GM03348 (cell line): ENCODE data around the gene WWOX.

Experiments used
- DNase-seq: peaks from one replicate; pipeline ENCODE4 v3.0.0; 2012; ENCODE audit warnings: low spot score

The WWOX gene

DNA sequence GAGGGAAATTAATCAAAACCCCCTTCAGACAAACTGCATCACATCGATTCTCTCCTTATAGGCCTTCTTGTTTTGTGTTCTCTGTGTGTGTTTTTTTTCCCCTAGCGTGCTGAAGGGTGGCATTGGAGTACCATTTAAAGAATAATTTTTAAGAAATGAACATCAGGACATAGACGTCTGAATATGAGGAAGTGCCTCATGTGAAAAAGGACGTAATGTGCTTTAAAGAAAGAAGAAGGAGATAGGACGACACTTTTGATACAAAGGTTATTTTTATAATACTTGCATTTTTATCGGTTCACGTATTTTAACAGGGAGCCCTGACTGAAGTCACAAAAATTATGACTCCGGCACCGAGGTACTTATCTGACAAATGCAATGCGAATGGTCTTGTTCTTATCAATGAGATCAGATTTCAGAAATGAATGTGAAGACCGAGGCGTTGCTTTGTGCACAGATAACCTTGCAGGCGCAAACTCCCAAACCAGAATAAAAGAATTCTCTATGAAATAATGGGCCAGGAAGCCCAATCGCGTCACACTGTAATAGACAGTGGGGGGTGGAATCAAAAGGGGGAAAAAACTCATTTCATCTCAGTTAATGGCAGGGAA lies 894.8 kb downstream of the WWOX start:
- DNase-seq = no peak

DNA sequence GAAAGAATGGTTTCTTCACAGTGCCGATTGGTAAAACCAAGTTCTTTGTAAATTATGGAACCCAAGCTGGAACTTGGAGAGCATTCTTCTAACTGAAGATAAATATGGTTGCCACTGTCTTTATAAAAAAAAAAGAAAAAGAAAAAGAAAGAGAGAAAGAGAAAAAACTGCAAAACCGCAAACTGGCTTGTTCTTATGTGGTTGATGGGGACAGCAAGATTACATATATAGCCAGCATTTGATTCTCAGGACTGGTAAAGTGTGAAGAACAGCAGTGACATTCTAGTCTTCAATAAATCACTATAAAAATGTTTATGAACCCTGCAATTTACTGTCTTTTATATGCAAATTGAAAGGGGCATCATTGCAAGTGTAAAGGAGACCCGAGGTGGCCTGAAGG lies 896.0 kb downstream of the WWOX start:
- DNase-seq = no peak

DNA sequence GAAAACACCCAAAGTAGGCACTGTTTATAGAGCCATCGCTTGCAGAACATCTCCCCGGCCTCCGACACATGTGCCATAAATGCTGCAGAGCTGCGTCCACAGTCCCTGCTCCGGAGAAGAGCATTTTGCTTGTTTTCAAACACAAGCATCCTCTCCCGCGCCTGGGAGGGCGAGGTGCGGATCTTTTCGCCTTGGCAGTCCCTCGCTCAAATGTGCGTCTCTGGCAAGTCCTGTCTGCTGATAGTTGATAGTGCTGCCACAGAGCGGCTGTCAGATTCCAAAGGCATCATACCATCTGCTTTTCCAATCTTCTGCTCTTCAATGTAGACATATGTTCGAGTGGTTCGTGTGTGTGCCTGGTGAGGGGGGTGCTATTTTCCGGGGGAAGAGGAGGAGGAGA lies 897.3 kb downstream of the WWOX start:
- no peak for DNase-seq

GRCh38 chr16:78998879-78999278 lies 899.4 kb downstream of the WWOX start:
- DNase-seq = no peak

DNA sequence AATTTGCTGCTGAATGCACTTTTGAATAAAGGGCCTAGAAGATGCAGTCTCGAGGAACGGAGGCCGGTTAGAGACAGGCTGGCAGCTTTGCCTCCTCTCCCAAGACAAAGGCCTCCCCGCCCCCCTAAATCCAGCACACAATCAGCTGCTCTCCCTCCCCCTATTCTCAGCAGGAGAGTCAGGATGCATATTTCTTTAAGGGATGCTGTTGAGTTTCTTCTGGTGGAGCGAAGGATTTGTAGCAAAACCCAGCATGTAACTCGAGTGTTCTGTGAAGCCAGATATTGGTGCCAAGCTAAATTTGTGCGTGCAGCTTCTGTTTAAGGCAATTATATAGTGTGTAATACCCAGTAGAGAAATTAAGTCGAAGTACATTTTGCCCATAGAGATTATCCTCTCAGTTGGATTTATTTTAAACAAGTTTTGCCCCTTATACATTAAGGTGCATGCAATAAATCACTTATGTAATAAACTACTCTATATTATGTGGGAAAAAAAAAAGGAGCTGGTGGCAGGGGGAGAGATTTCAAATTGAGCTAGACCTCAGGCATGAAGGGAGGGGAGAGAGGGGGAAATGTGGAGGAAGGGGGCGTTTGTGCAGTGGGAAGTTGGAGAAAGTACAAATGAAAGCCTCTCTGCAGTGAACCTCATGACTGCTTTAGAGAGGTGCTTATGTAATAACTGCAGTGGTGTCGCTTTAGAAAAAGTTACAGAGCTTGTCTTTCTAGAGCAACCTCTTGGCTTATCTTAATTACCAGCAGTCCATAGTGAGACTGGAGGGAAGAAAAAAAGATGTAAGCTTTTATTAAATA lies 901.9 kb downstream of the WWOX start:
- no peak for DNase-seq

GRCh38 chr16:79003026-79003609 lies 903.7 kb downstream of the WWOX start:
- no peak for DNase-seq

- no peak for DNase-seq
These were observed 904.9 kb downstream of the WWOX start for GRCh38 chr16:79004309-79004708.

- no peak for DNase-seq
These were observed 905.6 kb downstream of the WWOX start for GRCh38 chr16:79005096-79005495.

DNA sequence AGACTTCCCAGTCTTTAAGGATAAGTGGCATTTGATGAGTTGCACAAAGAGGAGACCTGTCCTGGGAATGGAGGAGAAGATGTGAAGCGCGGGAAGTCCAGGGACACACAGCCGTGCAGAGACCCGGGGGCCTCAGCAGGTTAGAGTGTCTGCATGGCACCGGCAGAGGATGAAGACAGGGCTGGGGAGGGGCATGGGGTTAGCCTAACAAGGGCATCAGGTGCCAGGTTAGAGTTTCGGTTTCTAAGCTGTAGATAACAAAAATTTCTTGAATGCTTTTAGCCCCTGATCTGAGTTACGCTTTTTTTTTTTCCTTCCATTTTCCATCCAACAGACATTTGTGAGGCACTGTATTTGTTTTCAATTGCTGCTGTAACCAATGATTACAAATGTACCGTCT lies 906.8 kb downstream of the WWOX start:
- DNase-seq = no peak

GRCh38 chr16:79006765-79007164 lies 907.3 kb downstream of the WWOX start:
- no peak for DNase-seq

GRCh38 chr16:79007614-79008013 lies 908.2 kb downstream of the WWOX start:
- no peak for DNase-seq

DNA sequence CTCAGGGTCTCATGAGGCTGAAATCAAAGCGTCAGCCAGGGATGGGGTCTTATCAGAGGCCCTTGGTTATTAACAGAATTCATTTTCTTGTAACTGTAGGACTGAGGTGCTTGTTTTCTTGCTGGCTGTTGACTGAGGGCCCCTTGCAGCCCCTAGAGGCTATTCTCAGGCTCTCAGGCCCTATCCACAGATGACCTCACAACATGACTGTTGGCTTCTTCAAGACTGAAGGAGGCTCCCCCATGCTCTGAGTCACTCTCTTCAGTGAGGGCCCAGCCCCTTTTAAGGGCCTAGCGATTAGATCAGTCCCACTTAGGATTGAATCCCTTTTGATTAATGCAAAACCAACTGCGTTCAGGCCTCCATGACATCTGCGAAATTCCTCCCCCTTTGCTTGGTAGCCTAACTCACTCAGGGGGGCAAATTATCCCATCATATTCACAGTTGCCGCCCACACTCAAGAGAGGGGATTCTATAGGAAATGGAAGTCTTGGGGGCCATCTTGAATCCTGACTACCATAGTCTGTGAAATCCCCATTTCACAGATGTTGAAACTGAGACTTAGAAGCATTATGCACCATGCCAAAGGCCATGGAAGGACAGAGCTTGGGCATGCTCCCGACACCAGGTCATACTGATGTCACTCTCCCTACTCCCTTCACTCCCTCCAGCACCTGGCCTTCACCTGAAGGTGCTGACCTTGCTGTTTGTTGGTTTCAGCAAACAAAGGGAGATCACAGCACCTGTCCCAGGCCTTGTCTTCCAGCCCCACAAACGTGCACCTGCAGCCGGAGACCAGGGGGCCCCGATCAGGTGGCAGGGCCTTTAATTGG lies 908.8 kb downstream of the WWOX start:
- DNase-seq = no peak

DNA sequence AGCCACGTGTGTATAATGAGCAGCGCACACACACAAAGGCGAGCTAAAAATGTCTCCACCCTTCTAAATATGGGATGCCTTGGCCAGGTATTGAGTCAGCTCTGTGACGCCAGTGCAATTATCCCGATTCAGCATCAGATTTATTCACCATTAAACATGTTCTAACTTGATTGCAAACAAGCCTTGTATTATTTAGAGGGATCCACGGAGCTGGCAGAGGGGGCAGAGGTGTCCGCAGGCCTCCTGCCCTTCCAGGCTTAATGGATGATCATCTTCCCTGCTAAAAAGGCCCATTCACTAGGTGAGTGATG lies 909.4 kb downstream of the WWOX start:
- no peak for DNase-seq

- DNase-seq = no peak
These were observed 910.4 kb downstream of the WWOX start for GRCh38 chr16:79009896-79010295.

- DNase-seq = no peak
These were observed 911.8 kb downstream of the WWOX start for GRCh38 chr16:79011282-79011681.

DNA sequence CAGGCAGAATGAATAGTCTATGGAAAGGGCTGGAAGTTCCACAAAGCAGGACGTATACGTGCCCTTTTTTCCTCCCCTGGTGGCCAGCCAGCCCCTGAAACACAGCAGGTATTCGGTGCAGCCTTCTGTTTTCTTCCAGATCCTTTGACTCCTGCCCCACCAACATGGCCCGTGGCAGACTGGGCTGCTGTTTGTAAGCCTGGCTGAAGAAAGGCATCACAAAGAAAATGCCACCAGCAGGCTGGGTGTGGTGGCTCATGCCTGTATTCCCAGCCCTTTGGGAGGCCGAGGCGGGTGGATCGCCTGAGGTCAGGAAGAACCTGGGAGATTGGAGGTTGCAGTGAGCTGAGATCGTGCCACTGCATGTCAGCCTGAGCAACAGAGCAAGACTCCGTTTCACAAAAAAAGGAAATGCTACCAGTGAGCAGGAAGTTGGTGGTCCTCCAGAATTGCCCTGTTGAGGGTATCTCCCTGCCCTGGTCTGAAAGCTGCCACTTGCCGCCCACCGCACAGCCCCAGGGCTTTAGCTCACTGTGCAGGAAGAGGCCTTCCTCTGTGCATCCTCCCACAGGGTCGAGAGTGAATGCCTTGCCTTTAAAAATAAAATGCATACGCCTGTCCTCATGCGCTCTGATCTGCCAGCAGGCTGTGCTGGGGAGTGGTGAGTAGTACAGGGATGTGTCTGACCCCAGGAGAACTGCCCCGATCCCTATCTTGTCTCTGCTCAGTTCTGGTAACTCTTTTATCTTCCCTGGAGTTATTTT lies 913.4 kb downstream of the WWOX start:
- no peak for DNase-seq

GRCh38 chr16:79013930-79014660 lies 914.6 kb downstream of the WWOX start:
- no peak for DNase-seq

DNA sequence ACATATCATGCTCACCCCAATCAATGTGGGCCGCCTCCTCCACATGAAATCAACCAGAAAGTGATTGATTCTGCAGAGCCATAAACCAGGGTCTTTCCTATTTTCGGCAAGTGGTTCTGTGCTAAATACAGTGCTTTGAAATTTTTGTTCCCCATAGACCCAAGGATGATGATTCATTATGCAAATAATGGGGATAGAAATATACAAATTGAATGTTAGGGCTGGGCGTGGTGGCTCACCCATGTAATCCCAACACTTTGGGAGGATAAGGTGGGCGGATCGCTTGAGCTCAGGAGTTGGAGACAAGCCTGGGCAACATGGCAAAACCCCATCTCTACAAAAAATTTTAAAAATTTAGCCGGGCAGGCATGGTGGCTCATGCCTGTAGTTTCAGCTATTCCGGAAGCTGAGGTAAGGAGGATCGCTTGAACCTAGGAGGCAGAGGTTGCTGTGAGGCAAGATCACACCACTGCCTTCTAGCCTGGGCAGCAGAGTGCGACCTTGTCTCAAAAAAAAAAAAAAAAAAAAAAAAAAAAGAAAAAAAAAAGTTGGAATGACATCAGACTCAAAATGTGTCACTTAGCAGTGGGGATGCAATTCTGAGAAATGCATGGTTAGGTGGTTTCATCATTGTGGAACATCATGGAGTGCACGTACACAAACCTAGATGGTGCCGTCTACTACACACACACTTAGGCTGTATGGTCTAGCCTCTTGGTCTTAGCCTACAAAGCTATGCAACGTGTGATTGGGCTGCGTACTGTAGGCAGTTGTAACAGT lies 919.4 kb downstream of the WWOX start:
- DNase-seq = no peak

GRCh38 chr16:79019431-79019830 lies 920.0 kb downstream of the WWOX start:
- DNase-seq = no peak

- no peak for DNase-seq
These were observed 922.7 kb downstream of the WWOX start for GRCh38 chr16:79021991-79022630.
